CD4-positive, alpha-beta T cell treated with Interferon gamma for 1 hour (primary cell): ENCODE data around the gene ARHGEF33.

Experiments used
- DNase-seq: peaks from one replicate; pipeline ENCODE4 v3.0.0-alpha.2; 2020

Gene ARHGEF33

DNA sequence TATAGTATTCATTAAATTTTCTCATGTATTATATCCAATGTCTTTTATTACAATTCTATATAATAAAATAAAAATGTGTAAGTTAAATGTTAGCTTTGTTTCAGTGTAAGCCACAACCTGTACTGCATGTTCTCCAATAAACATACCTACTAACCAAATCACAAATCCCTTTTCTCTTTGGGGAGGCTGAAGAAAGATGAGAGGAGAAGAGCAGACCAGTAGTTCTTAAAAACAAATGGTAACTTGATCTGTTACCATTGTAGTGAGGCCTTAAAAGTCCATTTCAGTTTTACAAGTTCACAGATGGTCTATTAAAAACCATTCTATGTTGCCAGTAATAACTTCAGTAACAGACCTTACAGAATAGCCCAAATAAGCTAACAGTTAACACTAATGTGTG, 130.7 kb downstream of the ARHGEF33 start:
- DNase-seq: no peak

- no peak for DNase-seq
Observed at GRCh38 chr2:39022642-39023235, 133.1 kb downstream of the ARHGEF33 start.

DNA sequence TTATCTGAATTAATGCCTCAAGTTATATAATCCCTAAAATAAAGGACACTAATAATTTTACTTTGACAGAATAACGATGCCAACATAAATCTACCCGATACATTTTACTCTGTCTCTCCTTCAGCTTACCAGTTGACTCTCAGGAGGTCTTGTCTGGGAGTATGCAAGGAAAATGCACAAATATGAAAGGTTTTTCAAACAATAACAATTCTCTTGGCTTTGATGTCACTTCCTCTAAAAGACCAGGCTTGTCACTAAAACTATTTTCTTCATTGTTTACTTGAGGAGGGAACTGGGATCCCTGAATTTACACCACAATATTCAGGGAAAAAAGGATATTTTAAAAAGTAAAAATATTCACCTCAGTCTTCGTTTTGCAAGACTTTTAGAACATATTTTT, 134.0 kb downstream of the ARHGEF33 start:
- no peak for DNase-seq

DNA sequence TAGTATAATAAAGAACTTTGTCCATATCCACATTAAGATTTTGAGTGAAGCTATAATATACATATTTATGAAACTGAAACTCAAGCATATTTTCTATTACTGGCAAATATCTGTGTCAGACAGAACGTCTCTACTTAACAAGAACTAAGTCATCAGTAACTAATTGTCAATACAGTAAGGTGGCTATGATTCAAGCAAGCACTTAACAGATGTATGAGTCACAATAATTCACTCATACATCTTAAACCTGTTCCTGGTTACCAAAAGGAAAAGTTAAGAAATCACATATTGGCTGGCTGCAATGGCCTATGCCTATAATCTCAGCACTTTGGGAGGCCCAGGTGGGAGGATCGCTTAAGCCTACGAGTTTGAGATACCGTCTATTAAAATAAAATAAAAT, 135.2 kb downstream of the ARHGEF33 start:
- DNase-seq: no peak
